LNCAP (cell line): ENCODE results near the gene PCSK5.

Experiments
- TF ChIP-seq, protein P1 (sequence below): fragments of 450-650 bp; IDR thresholded peaks from 2 replicates; pipeline ENCODE4 v1.5.1; 2017; ENCODE audit warnings: mild to moderate bottlenecking

PCSK5 gene

DNA sequence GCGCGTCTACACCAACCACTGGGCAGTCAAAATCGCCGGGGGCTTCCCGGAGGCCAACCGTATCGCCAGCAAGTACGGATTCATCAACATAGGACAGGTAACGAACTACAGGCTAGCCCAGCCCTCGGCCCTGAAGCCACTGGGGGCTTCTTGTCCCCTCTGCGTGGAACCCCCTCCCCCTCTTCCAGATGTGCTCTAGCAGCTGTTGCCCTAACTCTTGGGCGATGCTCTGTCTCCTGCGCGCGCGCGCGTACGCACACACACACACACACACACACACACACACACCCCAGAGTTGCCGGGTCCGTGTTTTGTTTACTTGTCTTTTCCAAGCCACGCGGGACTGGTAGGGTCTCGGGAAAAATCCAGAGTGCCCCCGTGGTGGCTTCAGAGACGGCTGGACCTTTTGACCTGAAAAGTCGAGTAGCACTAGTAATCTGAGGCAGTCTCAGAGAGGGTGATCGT, 836 bp downstream of the PCSK5 start:
- TF ChIP-seq, protein P1, sequence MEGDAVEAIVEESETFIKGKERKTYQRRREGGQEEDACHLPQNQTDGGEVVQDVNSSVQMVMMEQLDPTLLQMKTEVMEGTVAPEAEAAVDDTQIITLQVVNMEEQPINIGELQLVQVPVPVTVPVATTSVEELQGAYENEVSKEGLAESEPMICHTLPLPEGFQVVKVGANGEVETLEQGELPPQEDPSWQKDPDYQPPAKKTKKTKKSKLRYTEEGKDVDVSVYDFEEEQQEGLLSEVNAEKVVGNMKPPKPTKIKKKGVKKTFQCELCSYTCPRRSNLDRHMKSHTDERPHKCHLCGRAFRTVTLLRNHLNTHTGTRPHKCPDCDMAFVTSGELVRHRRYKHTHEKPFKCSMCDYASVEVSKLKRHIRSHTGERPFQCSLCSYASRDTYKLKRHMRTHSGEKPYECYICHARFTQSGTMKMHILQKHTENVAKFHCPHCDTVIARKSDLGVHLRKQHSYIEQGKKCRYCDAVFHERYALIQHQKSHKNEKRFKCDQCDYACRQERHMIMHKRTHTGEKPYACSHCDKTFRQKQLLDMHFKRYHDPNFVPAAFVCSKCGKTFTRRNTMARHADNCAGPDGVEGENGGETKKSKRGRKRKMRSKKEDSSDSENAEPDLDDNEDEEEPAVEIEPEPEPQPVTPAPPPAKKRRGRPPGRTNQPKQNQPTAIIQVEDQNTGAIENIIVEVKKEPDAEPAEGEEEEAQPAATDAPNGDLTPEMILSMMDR, result no peak

- TF ChIP-seq, protein P1, result no peak
Measured at GRCh38 chr9:75891771-75892215, 1.3 kb downstream of the PCSK5 start.

GRCh38 chr9:75892216-75892911, 1.9 kb downstream of the PCSK5 start:
- TF ChIP-seq, protein P1, result no peak

DNA sequence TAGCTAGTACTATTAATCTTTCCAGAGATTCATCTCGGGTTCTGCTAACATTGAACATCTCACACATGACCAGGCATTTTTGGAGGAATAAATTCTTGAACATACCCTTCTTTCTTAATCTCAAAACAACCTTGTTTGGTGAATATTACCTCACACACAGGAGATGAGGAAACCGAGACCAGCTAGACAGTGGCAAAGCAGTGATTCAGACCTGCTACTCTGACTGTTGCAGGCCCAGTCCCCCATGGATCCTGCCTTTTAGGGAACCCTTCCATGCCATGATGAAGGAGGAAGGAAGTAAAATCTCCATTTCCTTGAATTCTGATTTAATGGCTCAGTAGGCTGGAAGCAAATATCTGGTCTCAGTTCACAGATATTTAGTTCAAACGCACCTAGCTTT, 2.6 kb downstream of the PCSK5 start:
- TF ChIP-seq, protein P1, result no peak

DNA sequence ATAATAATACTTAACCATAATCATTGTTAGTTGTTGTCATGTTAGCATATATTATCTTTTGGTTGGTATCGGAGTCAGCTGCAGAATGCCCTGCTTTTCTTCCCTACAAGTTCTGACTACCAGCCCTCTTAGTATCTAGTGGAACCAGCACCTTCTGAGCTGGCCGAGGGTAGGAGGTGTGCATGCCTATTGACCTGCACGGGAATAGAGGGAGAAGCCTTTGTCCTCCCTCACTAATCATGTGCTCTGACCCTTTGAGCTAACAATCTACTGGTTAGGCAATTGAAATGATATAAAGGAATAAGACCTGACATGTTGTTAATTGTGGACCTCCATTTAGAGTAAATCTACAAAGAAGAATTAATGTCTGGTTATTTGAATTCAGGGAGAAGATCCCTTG, 4.1 kb downstream of the PCSK5 start:
- TF ChIP-seq, protein P1, result no peak

DNA sequence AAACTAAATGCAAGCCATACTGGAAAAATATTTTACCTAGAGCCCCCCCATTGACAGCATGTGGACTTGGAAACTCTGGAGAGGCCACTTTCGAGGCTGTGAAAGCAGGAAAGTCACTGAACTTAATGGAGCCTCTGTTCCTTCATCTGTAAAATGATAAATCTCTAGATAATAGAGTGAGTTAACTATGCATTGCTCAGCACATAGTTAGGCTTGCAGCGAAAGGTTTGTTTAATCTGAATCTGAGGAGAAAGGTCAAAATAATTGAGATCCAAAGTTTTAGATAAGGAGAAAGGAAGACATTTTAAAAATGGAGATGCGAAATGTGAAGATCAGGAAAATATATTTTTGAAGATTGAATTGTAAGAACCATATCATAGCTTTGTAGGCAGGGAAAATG, 4.6 kb downstream of the PCSK5 start:
- TF ChIP-seq, protein P1, result no peak

GRCh38 chr9:75896193-75896592, 5.7 kb downstream of the PCSK5 start:
- TF ChIP-seq, protein P1, result no peak
